H1 (cell line): ENCODE results near the gene PJA1. TPM values are rescaled to one million over a fixed set of nuclear protein-coding genes. Genes with fewer than 3 reads are reported as not detected.

Experiments used
- CTCF ChIA-PET: fragments of 300-600 bp; sonication (Branson Sonifier 250); formaldehyde crosslinking; loops from one replicate; lab custom pipeline; 2021; ENCODE audit not compliant: partially characterized antibody; lab: Charles Lee
- POLR2A ChIA-PET: fragments of 300-600 bp; sonication (Branson Sonifier 250); formaldehyde crosslinking; loops from one replicate; lab custom pipeline; 2021; ENCODE audit warnings: inconsistent platforms; ENCODE audit not compliant: partially characterized antibody; lab: Charles Lee
- DNase-seq, 2 experiments: peaks; one replicate each; pipeline versions ENCODE4 v3.0.0 to v3.0.0-alpha.2; 2010 to 2022; ENCODE audit warnings: low spot score in 2 of 2, low read depth in 1 of 2, mixed read lengths in 1 of 2
- FAIRE-seq: peaks from 2 replicates; lab custom pipeline; 2011; peaks lifted over from hg19 to GRCh38; lab: Jason Lieb, UNC
- H2AFZ ChIP-seq: 2 replicates; pipeline ENCODE4 v1.8.1; 2012; ENCODE audit warnings: low read length, inconsistent platforms
- H2AK5ac ChIP-seq: 2 replicates; pipeline ENCODE4 v1.6.1; 2013; ENCODE audit warnings: low read depth, low read length
- H2BK120ac ChIP-seq: replicated peaks from 2 replicates; pipeline ENCODE3; 2013; ENCODE audit warnings: low read depth, low read length, inconsistent platforms
- H2BK12ac ChIP-seq: 2 replicates; pipeline ENCODE4 v1.6.1; 2013; ENCODE audit warnings: low read depth, low read length
- H2BK15ac ChIP-seq: 2 replicates; pipeline ENCODE4 v1.6.1; 2013; ENCODE audit warnings: low read length
- H2BK20ac ChIP-seq: 2 replicates; pipeline ENCODE4 v1.6.1; 2013; ENCODE audit warnings: low read length
- H2BK5ac ChIP-seq: 2 replicates; pipeline ENCODE4 v1.6.1; 2013; ENCODE audit warnings: low read depth, low read length
- H3K14ac ChIP-seq: 2 replicates; pipeline ENCODE4 v1.6.1; 2013; ENCODE audit warnings: inconsistent platforms; ENCODE audit not compliant: insufficient read length
- H3K18ac ChIP-seq: 2 replicates; pipeline ENCODE4 v1.6.1; 2013; ENCODE audit warnings: low read length; ENCODE audit errors: extremely low read depth
- H3K23ac ChIP-seq: 2 replicates; pipeline ENCODE4 v1.6.1; 2013; ENCODE audit warnings: inconsistent platforms; ENCODE audit not compliant: insufficient read length
- H3K23me2 ChIP-seq: 2 replicates; pipeline ENCODE4 v1.6.1; 2013; ENCODE audit warnings: low read depth, low read length
- H3K27ac ChIP-seq: 2 replicates; pipeline ENCODE4 v1.6.1; 2011; ENCODE audit warnings: low read depth, low read length, inconsistent platforms
- H3K27me3 ChIP-seq, 4 experiments: replicated peaks in 1 of 4; 1 replicate in 1 of 4; 2 replicates in 3 of 4; pipeline versions ENCODE4 v1.6.1 to v1.8.1; 2011 to 2013; ENCODE audit warnings: low read length in 3 of 4, mild to moderate bottlenecking in 3 of 4, inconsistent platforms in 2 of 4, mixed read lengths in 2 of 4, moderate library complexity in 1 of 4; ENCODE audit not compliant: control insufficient read depth in 3 of 4, insufficient read depth in 3 of 4; ENCODE audit errors: extremely low read depth in 1 of 4
- H3K36me3 ChIP-seq, 4 experiments: 2 replicates each; pipeline versions ENCODE4 v1.6.1 to v1.8.1; 2011 to 2013; ENCODE audit warnings: mild to moderate bottlenecking in 4 of 4, low read length in 3 of 4, moderate library complexity in 2 of 4, control low read depth in 1 of 4, inconsistent platforms in 1 of 4; ENCODE audit not compliant: insufficient read depth in 4 of 4, control insufficient read depth in 2 of 4
- H3K4ac ChIP-seq: replicated peaks from 2 replicates; pipeline ENCODE3; 2013; ENCODE audit warnings: low read length, low read depth, mixed read lengths, inconsistent platforms; ENCODE audit not compliant: insufficient read length
- H3K4me1 ChIP-seq, 4 experiments: replicated peaks in 1 of 4; 1 replicate in 1 of 4; 2 replicates in 3 of 4; pipeline versions ENCODE4 v1.6.1 to v1.8.1; 2011 to 2013; ENCODE audit warnings: low read length in 3 of 4, inconsistent platforms in 2 of 4, mixed read lengths in 1 of 4; ENCODE audit not compliant: insufficient read depth in 4 of 4, control insufficient read depth in 3 of 4
- H3K4me2 ChIP-seq, 2 experiments: 2 replicates each; pipeline versions ENCODE4 v1.6.1 to v1.8.1; 2011 to 2013; ENCODE audit warnings: low read depth in 2 of 2, low read length in 2 of 2, control low read depth in 1 of 2, inconsistent platforms in 1 of 2, mild to moderate bottlenecking in 1 of 2; ENCODE audit not compliant: insufficient read depth in 1 of 2
- H3K4me3 ChIP-seq, 4 experiments: fragments of 200-600, 300-600 bp in 1 of 4; sonication (generic), shearing (Covaris generic), sonication (Bioruptor Twin) in 1 of 4; 2 replicates each; pipeline versions ENCODE4 v1.5.1 to v1.8.1; 2011 to 2016; ENCODE audit warnings: low read length in 4 of 4, low read depth in 3 of 4, control low read depth in 2 of 4, inconsistent platforms in 2 of 4, mild to moderate bottlenecking in 2 of 4, mixed read lengths in 1 of 4, moderate library complexity in 1 of 4; ENCODE audit not compliant: insufficient read depth in 2 of 4; ENCODE audit errors: extremely low read depth in 1 of 4
- H3K56ac ChIP-seq: replicated peaks from 2 replicates; pipeline ENCODE3; 2013; ENCODE audit warnings: low read depth, mild to moderate bottlenecking, mixed read lengths, low read length, inconsistent platforms; ENCODE audit not compliant: insufficient read length
- H3K79me1 ChIP-seq: 2 replicates; pipeline ENCODE4 v1.6.1; 2013; ENCODE audit warnings: low read depth, low read length, control low read depth
- H3K79me2 ChIP-seq, 2 experiments: 2 replicates each; pipeline versions ENCODE4 v1.6.1 to v1.8.1; 2012 to 2013; ENCODE audit warnings: low read length in 2 of 2, mild to moderate bottlenecking in 2 of 2, inconsistent platforms in 1 of 2; ENCODE audit not compliant: insufficient read depth in 2 of 2, control insufficient read depth in 1 of 2
- H3K9ac ChIP-seq, 4 experiments: replicated peaks in 1 of 4; 1 replicate in 1 of 4; 2 replicates in 3 of 4; pipeline versions ENCODE4 v1.6.1 to v1.8.1; 2011 to 2013; ENCODE audit warnings: low read depth in 3 of 4, low read length in 3 of 4, control low read depth in 2 of 4, mild to moderate bottlenecking in 2 of 4, moderate library complexity in 2 of 4, inconsistent platforms in 1 of 4; ENCODE audit errors: extremely low read depth in 1 of 4
- H3K9me3 ChIP-seq, 2 experiments: 2 replicates each; pipeline versions ENCODE4 v1.6.1 to v1.8.1; 2012 to 2013; ENCODE audit warnings: mild to moderate bottlenecking in 2 of 2, moderate library complexity in 2 of 2, control low read depth in 1 of 2, inconsistent platforms in 1 of 2, low read depth in 1 of 2, low read length in 1 of 2, mixed read lengths in 1 of 2; ENCODE audit not compliant: insufficient read depth in 2 of 2
- H4K20me1 ChIP-seq, 2 experiments: replicated peaks in 1 of 2; 2 replicates each; pipeline versions ENCODE3 to v1.8.1; 2011 to 2013; ENCODE audit warnings: inconsistent platforms in 2 of 2, low read length in 2 of 2, mild to moderate bottlenecking in 1 of 2; ENCODE audit not compliant: insufficient read depth in 2 of 2, control insufficient read depth in 1 of 2
- H4K5ac ChIP-seq: 2 replicates; pipeline ENCODE4 v1.6.1; 2013; ENCODE audit warnings: low read length, low read depth, mixed read lengths, inconsistent platforms; ENCODE audit not compliant: insufficient read length
- H4K8ac ChIP-seq: 2 replicates; pipeline ENCODE4 v1.8.0; 2013; ENCODE audit warnings: mild to moderate bottlenecking, moderate library complexity, low read length, inconsistent platforms; ENCODE audit not compliant: insufficient read depth; ENCODE audit errors: extremely low read depth
- H4K91ac ChIP-seq: replicated peaks from 2 replicates; pipeline ENCODE3; 2013; ENCODE audit warnings: low read length, mixed read lengths, inconsistent platforms; ENCODE audit not compliant: insufficient read length
- CBX5 ChIP-seq: fragments of 300-800, 300-1000 bp; sonication (generic); IDR thresholded peaks from 2 replicates; pipeline ENCODE4 v1.7.1; 2016; ENCODE audit warnings: antibody characterized with exemption, low read length, low read depth
- FOSL1 ChIP-seq: IDR thresholded peaks from 2 replicates; pipeline ENCODE4 v1.6.1; 2011; ENCODE audit warnings: mild to moderate bottlenecking, low read depth, low read length, moderate library complexity; ENCODE audit not compliant: insufficient read depth
- RAD21 ChIP-seq, 2 experiments: IDR thresholded peaks in 1 of 2; conservative IDR thresholded peaks in 1 of 2; 2 replicates each; pipeline ENCODE4 v1.6.1; 2011; ENCODE audit warnings: low read depth in 2 of 2, low read length in 2 of 2, improper control_type of control experiment in 1 of 2, inconsistent platforms in 1 of 2, mild to moderate bottlenecking in 1 of 2, moderate library complexity in 1 of 2
- WGBS, 2 experiments: shearing (Covaris generic) in 1 of 2; methylation state at CpG; one replicate each; pipeline versions ENCODE4 v1.1.6 to v1.1.7; 2013 to 2015; ENCODE audit warnings: low lambda C conversion rate in 2 of 2, mixed read lengths in 2 of 2, inconsistent platforms in 1 of 2, low coverage in 1 of 2, missing lambda C conversion rate in 1 of 2; ENCODE audit not compliant: insufficient replicate concordance in 2 of 2, insufficient coverage in 1 of 2, insufficient read length in 1 of 2; ENCODE audit errors: extremely low coverage in 1 of 2, missing lambda C conversion rate in 1 of 2; 5-methylcytosine and 5-hydroxymethylcytosine counted together
- polyA plus RNA-seq, 7 experiments: library from polyadenylated mRNA; depleted of rRNA in 3 of 7; stranded (reverse) in 5 of 7; unstranded in 2 of 7; fragments of >200 nt in 5 of 7; fragments of 200-250 nt in 2 of 7; gene quantifications; 1 replicate in 5 of 7; 2 replicates in 1 of 7; 4 replicates in 1 of 7; pipeline versions ENCODE4 v1.2.1 to v1.2.3, GENCODE V29; 2011 to 2013; ENCODE audit warnings: missing spikeins in 2 of 7, mixed read lengths in 2 of 7
- total RNA-seq: library from RNA; stranded (reverse); fragmentation: NEBNext Ultra II Directional; extraction: Animal tissue kit (Norgen Biotek cat#: 25700); gene quantifications from 2 replicates; pipeline ENCODE4 v1.2.1, GENCODE V29; 2021
- TF ChIP-seq, protein P1 (sequence below): IDR thresholded peaks from 2 replicates; pipeline ENCODE4 v1.6.1; 2012; ENCODE audit warnings: low read length, inconsistent platforms
- TF ChIP-seq, protein P2 (sequence below), 3 experiments: IDR thresholded peaks; 1 replicate in 2 of 3; 2 replicates in 1 of 3; pipeline versions ENCODE4 v1.5.1 to v1.6.1; 2011; ENCODE audit warnings: low read length in 3 of 3, mild to moderate bottlenecking in 3 of 3, inconsistent platforms in 2 of 3, low read depth in 1 of 3, moderate library complexity in 1 of 3; ENCODE audit not compliant: insufficient read depth in 1 of 3; ENCODE audit errors: control extremely low read depth in 1 of 3

The PJA1 gene
- total and polyA plus RNA-seq, 2 of the 8 experiments (the other 6 are each of a cell fraction or from before 2014, with no cell fraction given) = 25.7 to 37.0 TPM

DNA sequence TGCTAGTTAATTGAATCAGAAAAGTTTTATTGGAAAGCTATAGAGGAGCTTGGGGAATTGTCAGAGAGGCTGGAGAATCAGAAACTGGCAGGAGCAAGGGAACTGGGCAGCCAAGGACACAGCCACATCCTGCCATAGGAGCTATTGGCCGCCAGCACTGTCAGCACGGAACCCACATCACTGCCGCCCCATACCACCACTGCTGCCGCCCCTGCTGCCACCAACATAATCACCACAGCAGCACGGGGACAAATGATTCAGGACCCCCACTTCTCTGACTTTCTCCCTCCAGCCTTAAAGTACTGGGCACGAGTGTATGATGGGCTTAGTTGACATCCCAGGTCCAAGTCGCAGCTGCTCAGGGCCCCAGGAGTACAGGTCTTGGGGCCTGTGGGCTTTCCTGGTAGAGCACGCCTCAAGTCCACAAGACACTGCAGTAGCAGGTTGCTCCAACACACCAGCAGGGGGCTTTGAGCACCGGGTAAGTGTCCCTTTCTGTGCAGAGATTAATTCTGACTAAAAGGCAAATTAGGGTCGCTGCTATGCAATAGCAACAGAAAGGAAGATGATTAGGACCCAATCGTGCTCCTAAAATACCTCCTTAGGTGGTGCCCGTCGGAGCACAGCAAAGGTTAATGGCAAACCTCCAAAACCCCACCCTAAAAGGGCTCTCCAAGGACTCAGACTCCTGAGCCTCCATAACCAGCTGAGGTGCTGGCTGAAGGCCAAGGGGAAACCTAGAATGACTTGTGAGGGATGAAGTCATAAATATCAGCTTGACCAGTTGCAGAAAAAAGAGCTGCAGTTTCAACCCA, 6.9 kb downstream of the PJA1 start:
- no peak overlapping the region for H3K9ac ChIP-seq
- TF ChIP-seq, protein P1, sequence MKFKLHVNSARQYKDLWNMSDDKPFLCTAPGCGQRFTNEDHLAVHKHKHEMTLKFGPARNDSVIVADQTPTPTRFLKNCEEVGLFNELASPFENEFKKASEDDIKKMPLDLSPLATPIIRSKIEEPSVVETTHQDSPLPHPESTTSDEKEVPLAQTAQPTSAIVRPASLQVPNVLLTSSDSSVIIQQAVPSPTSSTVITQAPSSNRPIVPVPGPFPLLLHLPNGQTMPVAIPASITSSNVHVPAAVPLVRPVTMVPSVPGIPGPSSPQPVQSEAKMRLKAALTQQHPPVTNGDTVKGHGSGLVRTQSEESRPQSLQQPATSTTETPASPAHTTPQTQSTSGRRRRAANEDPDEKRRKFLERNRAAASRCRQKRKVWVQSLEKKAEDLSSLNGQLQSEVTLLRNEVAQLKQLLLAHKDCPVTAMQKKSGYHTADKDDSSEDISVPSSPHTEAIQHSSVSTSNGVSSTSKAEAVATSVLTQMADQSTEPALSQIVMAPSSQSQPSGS = no peak
- TF ChIP-seq FOSL1 (no peak), RAD21 (IDR thresholded peaks at IDR 0.05 in 1 of 2, conservative IDR thresholded peaks at IDR 0.05 in 1 of 2; ENCODE audit: low read depth in 2 of 2, low read length in 2 of 2) (peak; percentile 18 to 53; a peak in 2 of 4 replicates), CBX5 (no peak)
- TF ChIP-seq, protein P2, sequence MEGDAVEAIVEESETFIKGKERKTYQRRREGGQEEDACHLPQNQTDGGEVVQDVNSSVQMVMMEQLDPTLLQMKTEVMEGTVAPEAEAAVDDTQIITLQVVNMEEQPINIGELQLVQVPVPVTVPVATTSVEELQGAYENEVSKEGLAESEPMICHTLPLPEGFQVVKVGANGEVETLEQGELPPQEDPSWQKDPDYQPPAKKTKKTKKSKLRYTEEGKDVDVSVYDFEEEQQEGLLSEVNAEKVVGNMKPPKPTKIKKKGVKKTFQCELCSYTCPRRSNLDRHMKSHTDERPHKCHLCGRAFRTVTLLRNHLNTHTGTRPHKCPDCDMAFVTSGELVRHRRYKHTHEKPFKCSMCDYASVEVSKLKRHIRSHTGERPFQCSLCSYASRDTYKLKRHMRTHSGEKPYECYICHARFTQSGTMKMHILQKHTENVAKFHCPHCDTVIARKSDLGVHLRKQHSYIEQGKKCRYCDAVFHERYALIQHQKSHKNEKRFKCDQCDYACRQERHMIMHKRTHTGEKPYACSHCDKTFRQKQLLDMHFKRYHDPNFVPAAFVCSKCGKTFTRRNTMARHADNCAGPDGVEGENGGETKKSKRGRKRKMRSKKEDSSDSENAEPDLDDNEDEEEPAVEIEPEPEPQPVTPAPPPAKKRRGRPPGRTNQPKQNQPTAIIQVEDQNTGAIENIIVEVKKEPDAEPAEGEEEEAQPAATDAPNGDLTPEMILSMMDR (IDR thresholded peaks at IDR 0.05; ENCODE audit: control extremely low read depth in 1 of 3, insufficient read depth in 1 of 3, low read depth in 1 of 3, low read length in 3 of 3) = peak; percentile 41 to 47 (median 45)
- H3K79me2 ChIP-seq = no peaks in the 10 kb centered on the region; a peak in 1 of 4 replicates
- ChIA-PET CTCF (interaction anchor here (0.7 to 2.4 kb wide), 20 partner anchors 9 to 331 kb away, joined by 3 to 7 read pairs (median 4); no protein-coding TSS in a partner anchor), POLR2A (interaction anchor here (1.0 to 2.5 kb wide), 3 partner anchors 8 to 23 kb away, joined by 3 to 6 read pairs (median 5); no protein-coding TSS in a partner anchor)
- H2BK12ac ChIP-seq = no peak overlapping the region
- H3K23ac ChIP-seq = no peak overlapping the region
- H2AK5ac ChIP-seq = no peak overlapping the region
- H4K91ac ChIP-seq = no peak overlapping the region
- no peaks in the 10 kb centered on the region for H3K79me1 ChIP-seq
- FAIRE-seq (no peak), DNase-seq (no peak)
- H2AFZ ChIP-seq = no peak overlapping the region
- H3K9me3 ChIP-seq = no peaks in the 10 kb centered on the region
- no peak overlapping the region for H2BK20ac ChIP-seq
- peaks cover 0 to 22% (median 8%) of the 10 kb centered on the region in 4 experiments; a peak in 7 of 8 replicates for H3K36me3 ChIP-seq
- H3K4me2 ChIP-seq = no peak overlapping the region
- peaks cover 0 to 11% (median 3%) of the 10 kb centered on the region in 4 experiments; a peak in 5 of 7 replicates for H3K4me1 ChIP-seq
- H3K27me3 ChIP-seq = no peaks in the 10 kb centered on the region
- H3K14ac ChIP-seq = no peak overlapping the region
- H2BK5ac ChIP-seq = no peak overlapping the region
- H4K8ac ChIP-seq = no peak overlapping the region
- no peak overlapping the region for H4K5ac ChIP-seq
- H2BK120ac ChIP-seq = no peak overlapping the region
- no peak overlapping the region for H2BK15ac ChIP-seq
- no peak overlapping the region for H3K4ac ChIP-seq
- H4K20me1 ChIP-seq = peaks cover 0 to 2% of the 10 kb centered on the region in 2 experiments
- peaks cover 1% of the 10 kb centered on the region; the same call in 1 of the 2 replicates for H3K23me2 ChIP-seq
- H3K18ac ChIP-seq = no peak overlapping the region
- no peak overlapping the region for H3K27ac ChIP-seq
- WGBS, 2 experiments = 87% methylated on average over 7 of the region's 13 CpGs; no CpG with 5 or more reads in 1 of the 2 experiments
- H3K56ac ChIP-seq = no peak overlapping the region
- H3K4me3 ChIP-seq = no peak overlapping the region
